HepG2 (cell line): ENCODE results near the gene LCAT.

Experiments used
- EP300 ChIP-seq, 3 experiments: sonication (generic) in 1 of 3; formaldehyde crosslinking in 1 of 3; IDR thresholded peaks; 2 replicates each; pipeline versions ENCODE4 v1.5.1 to v1.6.1; 2011 to 2020; ENCODE audit warnings: low read depth in 2 of 3, low read length in 2 of 3, borderline replicate concordance in 1 of 3, improper control_type of control experiment in 1 of 3, mild to moderate bottlenecking in 1 of 3, missing genetic modification reagents in 1 of 3, moderate library complexity in 1 of 3
- FOXA3 ChIP-seq: IDR thresholded peaks from 2 replicates; pipeline ENCODE4 v1.6.1; 2016; ENCODE audit warnings: missing genetic modification reagents, missing compliant biosample characterization
- KDM1A ChIP-seq: IDR thresholded peaks from 2 replicates; pipeline ENCODE4 v1.6.1; 2016; ENCODE audit warnings: missing compliant biosample characterization
- NBN ChIP-seq: fragments of 450-650 bp; conservative IDR thresholded peaks from 2 replicates; pipeline ENCODE4 v1.6.1; 2017
- ZBTB7A ChIP-seq: sonication (generic); formaldehyde crosslinking; IDR thresholded peaks from 2 replicates; pipeline ENCODE4 v1.8.0; 2022; ENCODE audit warnings: mild to moderate bottlenecking, missing genetic modification reagents
- ZMAT3 ChIP-seq: sonication (generic); formaldehyde crosslinking; conservative IDR thresholded peaks from 2 replicates; pipeline ENCODE4 v1.7.0; 2021; ENCODE audit warnings: missing genetic modification reagents
- ZNF10 ChIP-seq: sonication (generic); formaldehyde crosslinking; IDR thresholded peaks from 2 replicates; pipeline ENCODE4 v1.4.0; 2020; ENCODE audit warnings: mild to moderate bottlenecking, low read depth, missing genetic modification reagents, borderline replicate concordance
- ZSCAN30 ChIP-seq: sonication (generic); formaldehyde crosslinking; IDR thresholded peaks from 2 replicates; pipeline ENCODE4 v1.5.0; 2020; ENCODE audit warnings: mild to moderate bottlenecking, missing genetic modification reagents
- TF ChIP-seq, protein P1 (sequence below): sonication (generic); formaldehyde crosslinking; IDR thresholded peaks from 2 replicates; pipeline ENCODE4 v1.5.0; 2020; ENCODE audit warnings: mild to moderate bottlenecking, missing genetic modification reagents, moderate library complexity
- TF ChIP-seq, protein P2 (sequence below): sonication (generic); formaldehyde crosslinking; conservative IDR thresholded peaks from 2 replicates; pipeline ENCODE4 v1.4.0; 2020; ENCODE audit warnings: missing genetic modification reagents
- TF ChIP-seq, protein P3 (sequence below): sonication (generic); formaldehyde crosslinking; IDR thresholded peaks from 2 replicates; pipeline ENCODE4 v1.4.0; 2020; ENCODE audit warnings: missing genetic modification reagents, borderline replicate concordance
- TF ChIP-seq, protein P4 (sequence below): IDR thresholded peaks from 2 replicates; pipeline ENCODE4 v1.6.1; 2016; ENCODE audit warnings: low read depth, borderline replicate concordance

DNA sequence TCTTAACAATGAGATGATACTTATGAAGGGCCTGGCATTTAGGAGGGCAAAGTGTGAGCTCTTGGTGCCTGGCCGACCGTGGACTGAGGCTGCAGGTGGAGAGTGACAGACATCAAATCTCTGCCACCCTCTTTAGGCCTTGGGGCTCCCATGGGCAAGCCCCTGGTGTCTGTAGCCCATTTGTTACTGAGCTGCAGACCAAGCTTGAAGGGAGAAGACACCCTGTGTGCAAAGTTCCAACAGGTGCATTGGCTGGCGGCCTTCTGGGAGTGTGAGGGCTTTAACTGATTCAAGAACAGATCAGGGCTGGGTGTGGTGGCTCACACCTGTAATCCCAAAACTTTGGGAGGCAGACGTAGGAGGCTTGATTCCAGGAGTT lies 11.5 kb downstream of the LCAT start:
- no peak for TF ChIP-seq KDM1A (CRISPR knock-in tag)
- TF ChIP-seq, protein P1, sequence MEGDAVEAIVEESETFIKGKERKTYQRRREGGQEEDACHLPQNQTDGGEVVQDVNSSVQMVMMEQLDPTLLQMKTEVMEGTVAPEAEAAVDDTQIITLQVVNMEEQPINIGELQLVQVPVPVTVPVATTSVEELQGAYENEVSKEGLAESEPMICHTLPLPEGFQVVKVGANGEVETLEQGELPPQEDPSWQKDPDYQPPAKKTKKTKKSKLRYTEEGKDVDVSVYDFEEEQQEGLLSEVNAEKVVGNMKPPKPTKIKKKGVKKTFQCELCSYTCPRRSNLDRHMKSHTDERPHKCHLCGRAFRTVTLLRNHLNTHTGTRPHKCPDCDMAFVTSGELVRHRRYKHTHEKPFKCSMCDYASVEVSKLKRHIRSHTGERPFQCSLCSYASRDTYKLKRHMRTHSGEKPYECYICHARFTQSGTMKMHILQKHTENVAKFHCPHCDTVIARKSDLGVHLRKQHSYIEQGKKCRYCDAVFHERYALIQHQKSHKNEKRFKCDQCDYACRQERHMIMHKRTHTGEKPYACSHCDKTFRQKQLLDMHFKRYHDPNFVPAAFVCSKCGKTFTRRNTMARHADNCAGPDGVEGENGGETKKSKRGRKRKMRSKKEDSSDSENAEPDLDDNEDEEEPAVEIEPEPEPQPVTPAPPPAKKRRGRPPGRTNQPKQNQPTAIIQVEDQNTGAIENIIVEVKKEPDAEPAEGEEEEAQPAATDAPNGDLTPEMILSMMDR (CRISPR knock-in tag): no peak
- no peak for TF ChIP-seq ZBTB7A (CRISPR knock-in tag)
- TF ChIP-seq, protein P2, sequence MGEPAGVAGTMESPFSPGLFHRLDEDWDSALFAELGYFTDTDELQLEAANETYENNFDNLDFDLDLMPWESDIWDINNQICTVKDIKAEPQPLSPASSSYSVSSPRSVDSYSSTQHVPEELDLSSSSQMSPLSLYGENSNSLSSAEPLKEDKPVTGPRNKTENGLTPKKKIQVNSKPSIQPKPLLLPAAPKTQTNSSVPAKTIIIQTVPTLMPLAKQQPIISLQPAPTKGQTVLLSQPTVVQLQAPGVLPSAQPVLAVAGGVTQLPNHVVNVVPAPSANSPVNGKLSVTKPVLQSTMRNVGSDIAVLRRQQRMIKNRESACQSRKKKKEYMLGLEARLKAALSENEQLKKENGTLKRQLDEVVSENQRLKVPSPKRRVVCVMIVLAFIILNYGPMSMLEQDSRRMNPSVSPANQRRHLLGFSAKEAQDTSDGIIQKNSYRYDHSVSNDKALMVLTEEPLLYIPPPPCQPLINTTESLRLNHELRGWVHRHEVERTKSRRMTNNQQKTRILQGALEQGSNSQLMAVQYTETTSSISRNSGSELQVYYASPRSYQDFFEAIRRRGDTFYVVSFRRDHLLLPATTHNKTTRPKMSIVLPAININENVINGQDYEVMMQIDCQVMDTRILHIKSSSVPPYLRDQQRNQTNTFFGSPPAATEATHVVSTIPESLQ (CRISPR knock-in tag): no peak
- no peak for TF ChIP-seq ZNF10 (CRISPR knock-in tag)
- no peak for TF ChIP-seq EP300 (IDR thresholded peaks at IDR 0.05; ENCODE audit: low read depth in 2 of 2, low read length in 2 of 2)
- no peak for TF ChIP-seq EP300 (CRISPR knock-in tag; IDR thresholded peaks at IDR 0.05; ENCODE audit: borderline replicate concordance)
- TF ChIP-seq, protein P3, sequence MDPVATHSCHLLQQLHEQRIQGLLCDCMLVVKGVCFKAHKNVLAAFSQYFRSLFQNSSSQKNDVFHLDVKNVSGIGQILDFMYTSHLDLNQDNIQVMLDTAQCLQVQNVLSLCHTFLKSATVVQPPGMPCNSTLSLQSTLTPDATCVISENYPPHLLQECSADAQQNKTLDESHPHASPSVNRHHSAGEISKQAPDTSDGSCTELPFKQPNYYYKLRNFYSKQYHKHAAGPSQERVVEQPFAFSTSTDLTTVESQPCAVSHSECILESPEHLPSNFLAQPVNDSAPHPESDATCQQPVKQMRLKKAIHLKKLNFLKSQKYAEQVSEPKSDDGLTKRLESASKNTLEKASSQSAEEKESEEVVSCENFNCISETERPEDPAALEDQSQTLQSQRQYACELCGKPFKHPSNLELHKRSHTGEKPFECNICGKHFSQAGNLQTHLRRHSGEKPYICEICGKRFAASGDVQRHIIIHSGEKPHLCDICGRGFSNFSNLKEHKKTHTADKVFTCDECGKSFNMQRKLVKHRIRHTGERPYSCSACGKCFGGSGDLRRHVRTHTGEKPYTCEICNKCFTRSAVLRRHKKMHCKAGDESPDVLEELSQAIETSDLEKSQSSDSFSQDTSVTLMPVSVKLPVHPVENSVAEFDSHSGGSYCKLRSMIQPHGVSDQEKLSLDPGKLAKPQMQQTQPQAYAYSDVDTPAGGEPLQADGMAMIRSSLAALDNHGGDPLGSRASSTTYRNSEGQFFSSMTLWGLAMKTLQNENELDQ (CRISPR knock-in tag): no peak
- no peak for TF ChIP-seq FOXA3 (CRISPR knock-in tag)
- TF ChIP-seq NBN: no peak
- TF ChIP-seq, protein P4, sequence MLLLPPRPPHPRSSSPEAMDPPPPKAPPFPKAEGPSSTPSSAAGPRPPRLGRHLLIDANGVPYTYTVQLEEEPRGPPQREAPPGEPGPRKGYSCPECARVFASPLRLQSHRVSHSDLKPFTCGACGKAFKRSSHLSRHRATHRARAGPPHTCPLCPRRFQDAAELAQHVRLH (CRISPR knock-in tag): no peak
- no peak for TF ChIP-seq ZMAT3 (CRISPR knock-in tag)
- no peak for TF ChIP-seq ZSCAN30
